Thyroid gland (tissue), 4 donors: Measurements from ENCODE around the gene DPYSL3.

Experiments
- POLR2A ChIP-seq, 2 donors: fragments of 450-650 bp; IDR thresholded peaks; one replicate each; pipeline ENCODE4 v1.6.1; 2017; ENCODE audit warnings: antibody characterized with exemption in 2 of 2, mild to moderate bottlenecking in 2 of 2, moderate library complexity in 1 of 2
- TF ChIP-seq, protein P1 (sequence below), 6 experiments: fragments of 200-600 bp in 3 of 6; fragments of 450-650 bp in 3 of 6; sonication (generic) in 3 of 6; IDR thresholded peaks; one replicate each; pipeline ENCODE4 v1.5.1; 2016 to 2019; ENCODE audit warnings: antibody characterized with exemption in 6 of 6, mild to moderate bottlenecking in 2 of 6, inconsistent platforms in 1 of 6, moderate library complexity in 1 of 6

DNA sequence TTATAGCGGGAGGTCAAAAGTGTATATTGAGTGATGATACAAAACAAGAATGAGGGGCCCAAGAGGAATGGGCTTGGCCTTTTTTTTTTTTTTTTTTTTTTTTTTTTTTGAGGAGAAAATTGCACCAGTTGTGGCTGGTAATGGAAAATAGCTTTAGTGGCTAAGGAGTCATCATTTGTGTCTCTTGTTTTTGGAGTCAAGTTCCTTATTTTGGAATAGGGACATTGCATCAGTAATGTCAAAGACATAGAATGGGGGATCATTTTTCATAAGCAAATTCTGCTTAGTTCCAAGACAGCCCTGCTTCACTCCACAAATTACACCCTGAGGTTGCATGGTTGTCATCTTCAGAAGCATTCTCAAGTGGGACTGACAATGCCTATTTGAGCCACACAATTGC, 137.7 kb downstream of the DPYSL3 start:
- TF ChIP-seq POLR2A (IDR thresholded peaks at IDR 0.05), result no peak
- TF ChIP-seq, protein P1, sequence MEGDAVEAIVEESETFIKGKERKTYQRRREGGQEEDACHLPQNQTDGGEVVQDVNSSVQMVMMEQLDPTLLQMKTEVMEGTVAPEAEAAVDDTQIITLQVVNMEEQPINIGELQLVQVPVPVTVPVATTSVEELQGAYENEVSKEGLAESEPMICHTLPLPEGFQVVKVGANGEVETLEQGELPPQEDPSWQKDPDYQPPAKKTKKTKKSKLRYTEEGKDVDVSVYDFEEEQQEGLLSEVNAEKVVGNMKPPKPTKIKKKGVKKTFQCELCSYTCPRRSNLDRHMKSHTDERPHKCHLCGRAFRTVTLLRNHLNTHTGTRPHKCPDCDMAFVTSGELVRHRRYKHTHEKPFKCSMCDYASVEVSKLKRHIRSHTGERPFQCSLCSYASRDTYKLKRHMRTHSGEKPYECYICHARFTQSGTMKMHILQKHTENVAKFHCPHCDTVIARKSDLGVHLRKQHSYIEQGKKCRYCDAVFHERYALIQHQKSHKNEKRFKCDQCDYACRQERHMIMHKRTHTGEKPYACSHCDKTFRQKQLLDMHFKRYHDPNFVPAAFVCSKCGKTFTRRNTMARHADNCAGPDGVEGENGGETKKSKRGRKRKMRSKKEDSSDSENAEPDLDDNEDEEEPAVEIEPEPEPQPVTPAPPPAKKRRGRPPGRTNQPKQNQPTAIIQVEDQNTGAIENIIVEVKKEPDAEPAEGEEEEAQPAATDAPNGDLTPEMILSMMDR (IDR thresholded peaks at IDR 0.05), result no peak
